ENCODE measurements around the gene SORCS2.

Gene SORCS2

DNA sequence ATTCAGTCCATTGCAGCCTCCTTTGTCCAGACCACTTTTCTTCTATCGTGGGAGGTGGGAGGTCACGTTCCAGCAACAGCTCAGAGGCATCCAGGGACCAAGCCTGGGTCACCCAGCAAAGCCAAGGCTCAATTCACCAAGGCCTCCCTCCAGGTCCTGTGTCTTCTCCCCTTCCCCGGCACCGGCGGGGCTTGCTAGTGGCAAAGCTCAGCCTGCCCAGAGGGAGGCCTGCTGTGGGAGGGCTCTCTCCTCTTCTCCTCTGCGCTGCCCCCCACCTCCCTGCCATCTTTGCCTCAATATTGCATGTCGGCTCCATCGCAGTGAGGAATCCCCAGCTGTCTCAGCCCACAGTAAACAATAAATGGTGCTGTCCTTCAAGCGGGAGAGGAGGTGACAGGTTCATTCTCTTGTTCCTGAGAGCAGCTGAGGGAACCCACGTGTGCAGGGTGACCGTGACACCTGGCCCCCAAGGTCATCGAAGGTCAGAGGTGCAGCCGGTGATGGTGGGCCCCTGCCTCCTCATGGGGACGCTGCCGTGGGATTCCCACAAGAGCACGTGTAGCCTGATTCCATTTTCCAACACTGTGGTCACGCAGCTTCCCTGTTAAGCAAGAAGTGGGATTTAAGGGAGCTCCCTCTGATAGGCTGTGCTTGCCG, 353.9 kb downstream of the SORCS2 start:
- no peaks in the 10 kb centered on the region for H3K4me1 ChIP-seq
- H3K36me3 ChIP-seq: no peaks in the 10 kb centered on the region
- no peak overlapping the region for H3K4me3 ChIP-seq (ENCODE audit: low read depth, low read length)
- TF ChIP-seq, protein P1, sequence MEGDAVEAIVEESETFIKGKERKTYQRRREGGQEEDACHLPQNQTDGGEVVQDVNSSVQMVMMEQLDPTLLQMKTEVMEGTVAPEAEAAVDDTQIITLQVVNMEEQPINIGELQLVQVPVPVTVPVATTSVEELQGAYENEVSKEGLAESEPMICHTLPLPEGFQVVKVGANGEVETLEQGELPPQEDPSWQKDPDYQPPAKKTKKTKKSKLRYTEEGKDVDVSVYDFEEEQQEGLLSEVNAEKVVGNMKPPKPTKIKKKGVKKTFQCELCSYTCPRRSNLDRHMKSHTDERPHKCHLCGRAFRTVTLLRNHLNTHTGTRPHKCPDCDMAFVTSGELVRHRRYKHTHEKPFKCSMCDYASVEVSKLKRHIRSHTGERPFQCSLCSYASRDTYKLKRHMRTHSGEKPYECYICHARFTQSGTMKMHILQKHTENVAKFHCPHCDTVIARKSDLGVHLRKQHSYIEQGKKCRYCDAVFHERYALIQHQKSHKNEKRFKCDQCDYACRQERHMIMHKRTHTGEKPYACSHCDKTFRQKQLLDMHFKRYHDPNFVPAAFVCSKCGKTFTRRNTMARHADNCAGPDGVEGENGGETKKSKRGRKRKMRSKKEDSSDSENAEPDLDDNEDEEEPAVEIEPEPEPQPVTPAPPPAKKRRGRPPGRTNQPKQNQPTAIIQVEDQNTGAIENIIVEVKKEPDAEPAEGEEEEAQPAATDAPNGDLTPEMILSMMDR (IDR thresholded peaks at IDR 0.05; ENCODE audit: low read depth, low read length): no peak
- no peak for DNase-seq
- H3K9me3 ChIP-seq: no peaks in the 10 kb centered on the region
- H3K27me3 ChIP-seq: no peaks in the 10 kb centered on the region

DNA sequence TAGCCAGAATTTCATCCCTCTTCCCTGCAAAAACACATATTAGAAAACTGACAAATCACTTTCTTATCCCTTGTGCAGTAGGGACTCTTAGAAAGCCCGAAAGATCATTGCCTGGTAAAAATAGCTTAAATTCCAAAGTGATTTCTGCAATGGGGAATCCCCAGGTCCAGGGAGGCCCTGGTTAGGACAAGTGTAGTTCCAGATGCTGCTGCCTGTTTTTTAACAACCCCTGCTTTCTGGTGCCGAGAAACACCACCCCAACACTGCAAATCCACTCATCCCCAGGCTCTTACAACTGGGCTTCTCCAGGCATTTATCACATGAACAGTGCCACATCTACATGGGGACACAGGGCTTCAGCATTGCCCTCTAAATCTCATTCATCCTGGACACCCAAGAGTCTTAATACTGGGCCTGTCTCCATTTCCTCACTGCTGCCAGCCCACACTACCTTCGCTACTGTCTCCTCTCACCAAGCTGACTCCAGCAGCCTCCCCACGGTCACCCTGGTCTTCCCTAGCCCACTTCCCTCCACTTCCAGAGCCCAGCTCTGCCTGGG, 354.6 kb downstream of the SORCS2 start:
- Histone ChIP-seq H3K4me3 (ENCODE audit: low read depth, low read length) (no peak overlapping the region), H3K36me3 (no peaks in the 10 kb centered on the region), H3K4me1 (no peaks in the 10 kb centered on the region), H3K27me3 (no peaks in the 10 kb centered on the region), H3K9me3 (no peaks in the 10 kb centered on the region)
- DNase-seq: no peak
- TF ChIP-seq, protein P1 (IDR thresholded peaks at IDR 0.05; ENCODE audit: low read depth, low read length): no peak

DNA sequence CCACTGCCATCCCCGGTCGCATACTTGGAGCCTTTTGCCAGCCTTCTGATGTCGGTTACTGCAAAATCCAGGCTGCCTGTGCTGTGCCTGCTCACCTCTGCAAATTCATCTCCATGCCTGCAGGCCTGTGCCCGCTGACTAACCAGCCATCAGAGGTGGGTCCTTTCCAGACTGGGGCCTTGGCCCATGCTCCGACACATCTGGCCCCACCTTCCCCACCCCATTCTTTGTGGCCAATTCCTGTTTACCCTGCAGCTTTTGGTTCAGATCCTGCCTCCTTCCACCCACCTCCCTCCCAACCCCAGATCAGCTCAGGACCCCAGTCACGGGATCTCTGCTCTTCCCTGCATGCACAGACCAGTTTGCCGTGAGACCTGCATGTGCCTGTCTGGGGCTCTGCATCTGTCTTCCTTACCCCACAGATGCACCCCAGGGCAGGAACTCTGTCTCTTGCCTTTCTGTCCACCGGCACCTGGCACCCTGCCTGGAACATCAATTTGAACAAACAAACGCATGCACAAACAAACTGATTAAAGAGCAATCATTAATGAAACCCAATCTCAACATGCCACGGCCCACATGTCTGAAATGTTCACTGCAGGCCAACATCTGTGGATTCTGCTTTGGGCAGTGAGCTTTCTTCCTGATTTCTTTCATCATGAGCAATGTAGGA, 355.2 kb downstream of the SORCS2 start:
- Histone ChIP-seq H3K9me3 (no peaks in the 10 kb centered on the region), H3K4me1 (no peaks in the 10 kb centered on the region), H3K27me3 (no peaks in the 10 kb centered on the region), H3K36me3 (no peaks in the 10 kb centered on the region), H3K4me3 (ENCODE audit: low read depth, low read length) (no peak overlapping the region)
- no peak for DNase-seq
- TF ChIP-seq, protein P1 (IDR thresholded peaks at IDR 0.05; ENCODE audit: low read depth, low read length): no peak

DNA sequence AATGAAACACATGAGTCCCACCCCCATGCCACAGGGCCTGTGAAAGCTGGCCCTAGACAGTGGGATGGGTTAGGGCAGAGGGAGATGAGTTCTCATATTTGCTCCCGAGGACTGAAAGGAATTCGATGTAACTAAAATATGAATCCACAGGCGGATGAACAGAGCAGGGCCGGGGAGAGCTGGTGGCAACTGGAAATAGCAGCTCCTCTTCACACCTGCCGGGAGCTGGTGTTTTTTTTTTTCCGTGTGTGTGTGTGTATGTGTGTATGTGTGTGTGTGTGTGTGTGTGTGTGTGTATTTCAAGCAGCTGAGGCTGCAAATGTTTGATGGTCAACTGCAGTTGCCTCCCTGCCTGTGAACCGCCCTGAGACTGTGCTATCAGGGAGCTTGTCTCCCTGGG, 357.5 kb downstream of the SORCS2 start:
- no peak for DNase-seq
- Histone ChIP-seq H3K36me3 (no peaks in the 10 kb centered on the region), H3K4me1 (no peaks in the 10 kb centered on the region), H3K27me3 (no peaks in the 10 kb centered on the region), H3K4me3 (ENCODE audit: low read depth, low read length) (no peak overlapping the region), H3K9me3 (peaks cover 6% of the 10 kb centered on the region; the same call in 1 of the 2 replicates)
- TF ChIP-seq, protein P1 (IDR thresholded peaks at IDR 0.05; ENCODE audit: low read depth, low read length): no peak

DNA sequence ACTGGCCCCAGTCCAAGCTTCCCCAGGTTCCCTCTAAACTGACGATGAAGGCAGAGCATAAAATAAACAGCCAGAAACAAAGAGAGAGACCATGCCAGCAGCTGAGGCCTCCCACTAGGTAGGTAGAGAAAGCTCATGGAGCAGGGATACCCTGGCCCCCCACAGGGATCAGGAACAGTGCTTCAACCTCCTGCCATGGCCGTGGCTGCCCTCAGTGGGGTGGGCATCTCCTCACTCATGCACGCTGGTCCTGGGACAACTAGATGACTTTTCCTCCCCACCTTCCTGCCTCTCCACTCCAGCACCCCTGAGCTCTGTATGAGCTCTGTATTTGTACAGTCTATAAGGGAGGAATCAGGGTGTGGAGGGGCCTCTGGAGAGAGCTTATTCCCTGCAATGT, 360.1 kb downstream of the SORCS2 start:
- DNase-seq: no peak
- Histone ChIP-seq H3K4me3 (ENCODE audit: low read depth, low read length) (no peak overlapping the region), H3K4me1 (no peaks in the 10 kb centered on the region), H3K9me3 (peaks cover 6% of the 10 kb centered on the region; the same call in 1 of the 2 replicates), H3K36me3 (no peaks in the 10 kb centered on the region), H3K27me3 (no peaks in the 10 kb centered on the region)
- TF ChIP-seq, protein P1 (IDR thresholded peaks at IDR 0.05; ENCODE audit: low read depth, low read length): no peak

DNA sequence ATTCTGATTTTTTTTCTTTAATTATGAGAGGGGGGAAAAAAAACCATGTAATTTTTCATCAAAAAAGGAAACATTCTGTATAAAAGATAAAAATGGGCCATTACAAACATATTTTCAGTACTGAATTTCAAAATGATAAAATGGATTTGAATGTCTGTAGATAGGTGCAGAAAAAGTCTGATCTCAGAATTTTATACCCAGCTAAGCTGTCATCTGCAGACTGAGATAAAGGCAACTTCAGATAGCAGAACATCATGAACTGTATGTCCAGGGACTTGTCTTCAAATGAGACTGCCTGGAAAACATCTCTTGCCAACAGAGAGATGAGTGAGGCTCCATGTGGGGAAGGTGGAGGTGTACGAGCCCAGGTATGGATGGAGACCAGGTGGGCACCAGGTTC, 360.9 kb downstream of the SORCS2 start:
- TF ChIP-seq, protein P1 (IDR thresholded peaks at IDR 0.05; ENCODE audit: low read depth, low read length): no peak
- H3K27me3 ChIP-seq: no peaks in the 10 kb centered on the region
- DNase-seq: no peak

More for the DNA sequence above, 360.9 kb downstream of the SORCS2 start:
- Histone ChIP-seq H3K4me3 (ENCODE audit: low read depth, low read length) (no peak overlapping the region), H3K4me1 (no peaks in the 10 kb centered on the region), H3K36me3 (no peaks in the 10 kb centered on the region), H3K9me3 (peaks cover 6% of the 10 kb centered on the region; the same call in 1 of the 2 replicates)

Data from BE2C (cell line).